ENCODE results near the gene LRP1.

DNA sequence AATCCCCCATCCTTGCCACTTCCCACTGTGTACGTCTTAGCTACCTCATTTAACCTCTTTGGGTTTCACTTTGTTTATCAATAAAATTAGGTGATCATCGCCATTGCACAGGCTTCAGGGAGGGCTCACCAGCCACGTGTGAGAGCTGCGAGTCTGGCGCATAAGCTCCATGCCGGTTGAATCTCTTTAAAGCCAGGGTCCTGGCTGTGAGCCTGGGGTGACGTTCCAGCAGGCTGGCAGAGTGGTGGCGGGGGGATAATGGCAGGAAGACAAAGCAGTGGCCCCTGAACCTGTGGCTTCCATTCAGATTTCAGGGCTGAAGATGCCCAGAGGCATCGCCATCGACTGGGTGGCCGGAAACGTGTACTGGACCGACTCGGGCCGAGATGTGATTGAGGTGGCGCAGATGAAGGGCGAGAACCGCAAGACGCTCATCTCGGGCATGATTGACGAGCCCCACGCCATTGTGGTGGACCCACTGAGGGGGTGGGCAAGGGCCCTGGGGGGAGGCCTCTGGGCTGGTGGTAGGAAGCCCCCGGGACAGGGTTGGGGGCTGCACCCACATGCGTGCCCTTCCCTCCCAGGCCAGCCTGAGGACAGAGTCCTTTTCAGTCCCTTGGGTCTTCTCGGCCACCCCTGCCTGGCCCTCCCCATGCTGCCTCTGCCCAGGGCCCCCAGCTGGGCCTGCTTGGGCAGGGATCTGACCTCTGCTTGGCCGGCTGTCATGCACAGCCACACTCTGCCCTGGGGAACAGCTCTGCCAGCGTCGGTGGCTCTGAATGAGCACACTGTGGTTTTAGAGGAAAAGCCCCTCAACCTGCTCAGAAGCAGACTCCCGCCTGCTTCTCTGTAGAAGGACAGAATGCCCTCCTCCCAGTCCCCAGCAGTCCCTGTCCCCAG is 79.7 kb downstream of the LRP1 start:
- TF ChIP-seq TAF1 (conservative IDR thresholded peaks at IDR 0.05) (no peak), RAD21 (IDR thresholded peaks at IDR 0.05) (no peak), YY1 (IDR thresholded peaks at IDR 0.05) (no peak), FOXA1 (IDR thresholded peaks at IDR 0.05) (no peak), FOXA2 (IDR thresholded peaks at IDR 0.05) (no peak), RXRA (IDR thresholded peaks at IDR 0.05) (no peak), REST (IDR thresholded peaks at IDR 0.05) (no peak), JUND (IDR thresholded peaks at IDR 0.05) (no peak), GABPA (IDR thresholded peaks at IDR 0.05 in 1 of 2, conservative IDR thresholded peaks at IDR 0.05 in 1 of 2) (no peak), SP1 (IDR thresholded peaks at IDR 0.05) (no peak), NR2F2 (IDR thresholded peaks at IDR 0.05) (no peak), EGR1 (IDR thresholded peaks at IDR 0.05; ENCODE audit: low read depth in 2 of 2) (no peak)
- TF ChIP-seq, protein P1, sequence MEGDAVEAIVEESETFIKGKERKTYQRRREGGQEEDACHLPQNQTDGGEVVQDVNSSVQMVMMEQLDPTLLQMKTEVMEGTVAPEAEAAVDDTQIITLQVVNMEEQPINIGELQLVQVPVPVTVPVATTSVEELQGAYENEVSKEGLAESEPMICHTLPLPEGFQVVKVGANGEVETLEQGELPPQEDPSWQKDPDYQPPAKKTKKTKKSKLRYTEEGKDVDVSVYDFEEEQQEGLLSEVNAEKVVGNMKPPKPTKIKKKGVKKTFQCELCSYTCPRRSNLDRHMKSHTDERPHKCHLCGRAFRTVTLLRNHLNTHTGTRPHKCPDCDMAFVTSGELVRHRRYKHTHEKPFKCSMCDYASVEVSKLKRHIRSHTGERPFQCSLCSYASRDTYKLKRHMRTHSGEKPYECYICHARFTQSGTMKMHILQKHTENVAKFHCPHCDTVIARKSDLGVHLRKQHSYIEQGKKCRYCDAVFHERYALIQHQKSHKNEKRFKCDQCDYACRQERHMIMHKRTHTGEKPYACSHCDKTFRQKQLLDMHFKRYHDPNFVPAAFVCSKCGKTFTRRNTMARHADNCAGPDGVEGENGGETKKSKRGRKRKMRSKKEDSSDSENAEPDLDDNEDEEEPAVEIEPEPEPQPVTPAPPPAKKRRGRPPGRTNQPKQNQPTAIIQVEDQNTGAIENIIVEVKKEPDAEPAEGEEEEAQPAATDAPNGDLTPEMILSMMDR (IDR thresholded peaks at IDR 0.05; ENCODE audit: low read depth, low read length, missing input control) = no peak
- TF ChIP-seq, protein P2, sequence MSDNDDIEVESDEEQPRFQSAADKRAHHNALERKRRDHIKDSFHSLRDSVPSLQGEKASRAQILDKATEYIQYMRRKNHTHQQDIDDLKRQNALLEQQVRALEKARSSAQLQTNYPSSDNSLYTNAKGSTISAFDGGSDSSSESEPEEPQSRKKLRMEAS (IDR thresholded peaks at IDR 0.05) = no peak
